Heart right ventricle (tissue), 16 donors: Measurements from ENCODE around the gene USP37. TPM values are rescaled to one million over a fixed set of nuclear protein-coding genes. Genes with fewer than 3 reads are reported as not detected.

Experiments used
- ATAC-seq, 8 donors: fragments of 200-7000 bp; cut with Tn5 transposase; one replicate each; pipeline ENCODE4 v1.9.1; 2020; ENCODE audit warnings: mild to moderate bottlenecking in 8 of 8, moderate library complexity in 8 of 8, moderate number of reproducible peaks in 1 of 8
- DNase-seq, 2 donors: peaks; one replicate each; pipeline ENCODE4 v3.0.0-alpha.2; 2020
- H3K27ac ChIP-seq, 10 donors: fragments of 200-600 bp; sonication (generic) in 2 of 10; one replicate each; pipeline versions ENCODE4 v1.5.0 to v1.8.0; 2020 to 2022; ENCODE audit warnings: mild to moderate bottlenecking in 3 of 10
- H3K27me3 ChIP-seq, 7 donors: fragments of 200-600 bp; one replicate each; pipeline ENCODE4 v1.8.0; 2021 to 2022; ENCODE audit warnings: mild to moderate bottlenecking in 2 of 7
- H3K36me3 ChIP-seq, 9 donors: fragments of 200-600 bp; sonication (generic) in 1 of 9; one replicate each; pipeline versions ENCODE4 v1.5.0 to v1.8.0; 2020 to 2022; ENCODE audit warnings: mild to moderate bottlenecking in 2 of 9
- H3K4me1 ChIP-seq, 9 donors: fragments of 200-600 bp; sonication (generic) in 1 of 9; one replicate each; pipeline versions ENCODE4 v1.5.0 to v1.8.0; 2020 to 2022; ENCODE audit warnings: mild to moderate bottlenecking in 4 of 9
- H3K4me3 ChIP-seq, 10 donors: fragments of 200-600 bp; sonication (generic) in 2 of 10; one replicate each; pipeline versions ENCODE4 v1.5.0 to v1.8.0; 2020 to 2022; ENCODE audit warnings: mild to moderate bottlenecking in 7 of 10, moderate library complexity in 2 of 10
- H3K9me3 ChIP-seq, 11 donors: fragments of 200-600 bp in 10 of 11; sonication (generic) in 2 of 11; one replicate each; pipeline versions ENCODE4 v1.5.0 to v1.8.0; 2013 to 2022; ENCODE audit warnings: mild to moderate bottlenecking in 2 of 11, control low read depth in 1 of 11, moderate library complexity in 1 of 11
- CTCF ChIP-seq, 9 donors: fragments of 200-600 bp; sonication (generic) in 2 of 9; IDR thresholded peaks; one replicate each; pipeline versions ENCODE4 v1.5.0 to v1.8.0; 2021 to 2022; ENCODE audit warnings: antibody characterized with exemption in 9 of 9, mild to moderate bottlenecking in 5 of 9, moderate library complexity in 1 of 9
- WGBS, 2 donors: extraction: QIAGEN DNeasy Blood & Tissue Kit; methylation state at CpG; one replicate each; pipeline ENCODE4 v1.1.7; 2013; ENCODE audit warnings: inconsistent platforms in 1 of 2; 5-methylcytosine and 5-hydroxymethylcytosine counted together
- intact Hi-C, 10 donors: fragments of 100-400 bp; cut with DNase I; formaldehyde crosslinking; loops; one replicate each; pipeline versions ENCODE4 v1.11.1 to v1.14.2; 2022
- polyA plus RNA-seq, 2 donors: library from polyadenylated mRNA; stranded (reverse); fragments of 200-250 nt; gene quantifications; one replicate each; pipeline ENCODE4 v1.2.3, GENCODE V29; 2013
- total RNA-seq, 10 donors: library from RNA; stranded (reverse); fragmentation: NEBNext Ultra II Directional in 3 of 10; extraction: Animal tissue kit (Norgen Biotek cat#: 25700) in 3 of 10; gene quantifications; one replicate each; pipeline versions ENCODE4 v1.2.1 to v1.2.4, GENCODE V29; 2021 to 2023
- donor health status: Arrhythmogenic right ventricular cardiomyopathy.
- donor health status: ischemic (EF 13 %, LVEDD 7.1; RV severe dilation, severe dysfunction).
- donor health status: healthy with polysubstance abuse.
- donor health status: DM: no; HTN: yes; CAD: no.
- donor health status: DM: no; HTN: no; CAD: no.
- donor health status: ischemic (EF 25% LVEDD 6.9; RV normal size, moderate dysfunction).
- donor health status: ischemic (EF 25% LVEDD 5.7; RV mildly dilated, moderate dysfunction).
- donor health status: healthy.
- donor health status: DM: yes; HTN: yes; CAD: no.
- donor health status: Ischemic cardiomyopathy.
- donor health status: ischemic (EF 35%, LVEDD 5.7; RV mildly dilated, moderate dysfunction).
- donor health status: nonischemic (EF 11% LVEDD 7.7; RV severe dilation, severe dysfunction).
- donor health status: DM: yes; HTN: yes; CAD: no.
- donor health status: PGD.
- donor health status: ischemic (EF 29% LVEDD 5.4; RV normal size, mild dysfunction).
- donor health status: nonischemic (EF 23%, LVEDD 6.1; RV moderate dilation, normal function).

The USP37 gene
- total and polyA plus RNA-seq, 12 donors: 1.8 to 11.1 (median 8.4) TPM

- H3K4me3 ChIP-seq: no peak overlapping the region
- H3K4me1 ChIP-seq: no peaks in the 10 kb centered on the region
- no peak for ATAC-seq
- no peak overlapping the region for H3K27ac ChIP-seq
- no peaks in the 10 kb centered on the region for H3K27me3 ChIP-seq
- intact Hi-C loops: no loop called here
- no peak for DNase-seq
- H3K9me3 ChIP-seq: no peaks in the 10 kb centered on the region
- H3K36me3 ChIP-seq: peaks cover 0 to 33% (median 0%) of the 10 kb centered on the region in 9 donors
- 86 to 90% methylated on average over 5 of the region's 5 CpGs for WGBS, 2 donors
- no peak for TF ChIP-seq CTCF (IDR thresholded peaks at IDR 0.05)
Measured at GRCh38 chr2:218517434-218518206, 50.5 kb downstream of the USP37 start.

GRCh38 chr2:218516614-218517013 lies 51.5 kb downstream of the USP37 start:
- DNase-seq (no peak), ATAC-seq (no peak)
- WGBS, 2 donors: 92 to 94% methylated on average over 1 of the region's 1 CpG
- H3K4me1 ChIP-seq: no peaks in the 10 kb centered on the region
- peaks cover 0 to 24% (median 0%) of the 10 kb centered on the region in 9 donors for H3K36me3 ChIP-seq
- no peak overlapping the region for H3K27ac ChIP-seq
- no peak overlapping the region for H3K4me3 ChIP-seq
- no peaks in the 10 kb centered on the region for H3K9me3 ChIP-seq
- intact Hi-C loops: no loop called here
- H3K27me3 ChIP-seq: no peaks in the 10 kb centered on the region
- peak in 6 of 9 donors; percentile 21 to 41 (median 32) for TF ChIP-seq CTCF (IDR thresholded peaks at IDR 0.05)

DNA sequence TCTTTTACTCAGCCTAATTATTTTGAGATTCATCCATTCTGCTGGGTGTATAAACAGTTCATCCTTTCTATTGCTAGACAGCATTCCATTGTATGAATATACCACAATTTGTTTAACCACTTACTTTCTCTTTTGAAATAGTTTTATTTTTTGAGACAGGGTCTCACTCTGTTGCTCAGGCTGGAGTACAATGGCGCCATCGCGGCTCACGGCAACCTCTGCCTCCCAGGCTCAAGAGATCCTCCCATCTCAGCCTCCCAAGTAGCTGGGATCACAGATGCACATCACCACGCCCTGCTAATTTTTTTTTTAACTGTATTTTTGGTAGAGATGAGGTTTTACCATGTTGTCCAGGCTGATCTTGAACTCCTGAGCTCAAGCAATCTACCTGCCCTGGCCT lies 54.5 kb downstream of the USP37 start:
- intact Hi-C loops: no loop called here

DNA sequence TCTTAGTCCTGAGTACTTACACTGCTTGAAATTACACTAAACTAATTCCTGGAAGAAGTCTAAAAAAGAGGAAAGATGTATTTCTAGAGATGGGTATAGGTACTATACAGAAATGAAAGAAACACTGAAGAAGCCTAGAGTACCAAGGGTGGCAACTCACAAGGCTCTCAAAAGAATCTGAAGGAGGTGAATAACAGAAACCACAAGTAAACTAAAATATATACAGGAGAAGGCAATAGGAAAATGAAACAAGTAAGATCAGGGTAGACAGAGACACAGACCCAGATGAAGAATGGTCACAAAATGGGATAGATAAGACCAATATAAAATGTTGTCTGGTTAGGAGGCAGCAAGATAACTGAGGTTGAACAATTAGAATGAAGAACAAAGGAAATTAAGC lies 59.9 kb downstream of the USP37 start:
- peaks cover 0 to 62% (median 4%) of the 10 kb centered on the region in 9 donors for H3K36me3 ChIP-seq
- H3K27ac ChIP-seq: no peak overlapping the region
- intact Hi-C loops: no loop called here
- TF ChIP-seq CTCF (IDR thresholded peaks at IDR 0.05): no peak
- no peaks in the 10 kb centered on the region for H3K27me3 ChIP-seq
- no peak for DNase-seq
- H3K4me1 ChIP-seq: no peaks in the 10 kb centered on the region
- no peak for ATAC-seq
- no peaks in the 10 kb centered on the region for H3K9me3 ChIP-seq
- H3K4me3 ChIP-seq: no peak overlapping the region

More for the DNA sequence above, 54.5 kb downstream of the USP37 start:
- Histone ChIP-seq H3K27me3 (no peaks in the 10 kb centered on the region), H3K27ac (no peak overlapping the region), H3K4me3 (no peak overlapping the region), H3K9me3 (no peaks in the 10 kb centered on the region), H3K4me1 (no peaks in the 10 kb centered on the region), H3K36me3 (peaks cover 0 to 32% (median 4%) of the 10 kb centered on the region in 9 donors)
- 97% methylated on average over 5 of the region's 5 CpGs for WGBS, 2 donors
- ATAC-seq (no peak), DNase-seq (no peak)
- TF ChIP-seq CTCF (IDR thresholded peaks at IDR 0.05): no peak
